Hepatocyte (in vitro differentiated cells): ENCODE measurements around the gene UBA6. TPM values are rescaled to one million over a fixed set of nuclear protein-coding genes. Genes with fewer than 3 reads are reported as not detected.

Experiments
- DNase-seq: peaks from one replicate; pipeline ENCODE4 v3.0.0-alpha.2; 2016; ENCODE audit warnings: low spot score
- H2AFZ ChIP-seq: fragments of 200-600 bp; sonication (generic); 2 replicates; pipeline ENCODE4 v1.6.0; 2016; ENCODE audit warnings: antibody characterized with exemption, mild to moderate bottlenecking
- H3K27ac ChIP-seq: fragments of 200-600 bp; sonication (generic); 2 replicates; pipeline ENCODE4 v1.5.1; 2016; ENCODE audit warnings: mild to moderate bottlenecking
- H3K27me3 ChIP-seq: fragments of 200-600 bp; sonication (generic); 2 replicates; pipeline ENCODE4 v1.6.1; 2016
- H3K36me3 ChIP-seq: fragments of 200-600 bp; sonication (generic); replicated peaks from 2 replicates; pipeline ENCODE4 v1.5.1; 2016; ENCODE audit warnings: low read depth; ENCODE audit not compliant: insufficient read depth
- H3K4me1 ChIP-seq: fragments of 200-600 bp; sonication (generic); 2 replicates; pipeline ENCODE4 v1.5.1; 2016; ENCODE audit warnings: mild to moderate bottlenecking, moderate library complexity; ENCODE audit not compliant: insufficient read depth
- H3K4me2 ChIP-seq: fragments of 200-600 bp; sonication (generic); 2 replicates; pipeline ENCODE4 v1.6.0; 2016
- H3K4me3 ChIP-seq: fragments of 200-600 bp; sonication (generic); 2 replicates; pipeline ENCODE4 v1.5.1; 2016; ENCODE audit warnings: mild to moderate bottlenecking
- H3K79me2 ChIP-seq: fragments of 200-600 bp; sonication (generic); 2 replicates; pipeline ENCODE4 v1.6.0; 2017; ENCODE audit warnings: mild to moderate bottlenecking
- H3K9me2 ChIP-seq: fragments of 200-600 bp; sonication (generic); replicated peaks from 2 replicates; pipeline ENCODE4 v1.6.0; 2017; ENCODE audit warnings: mild to moderate bottlenecking; ENCODE audit not compliant: insufficient read depth
- H3K9me3 ChIP-seq: fragments of 200-600 bp; sonication (generic); 2 replicates; pipeline ENCODE4 v1.5.1; 2016; ENCODE audit warnings: low read depth, mild to moderate bottlenecking
- H4K20me1 ChIP-seq: fragments of 200-600 bp; sonication (generic); 2 replicates; pipeline ENCODE4 v1.6.0; 2016; ENCODE audit warnings: mild to moderate bottlenecking; ENCODE audit not compliant: insufficient read depth, poor library complexity, severe bottlenecking
- CTCF ChIP-seq: fragments of 200-600 bp; sonication (generic); IDR thresholded peaks from 2 replicates; pipeline ENCODE4 v1.5.1; 2016; ENCODE audit warnings: antibody characterized with exemption, mild to moderate bottlenecking; ENCODE audit not compliant: poor library complexity
- EZH2 ChIP-seq: fragments of 200-600 bp; sonication (generic); IDR thresholded peaks from 2 replicates; pipeline ENCODE4 v1.6.1; 2016; ENCODE audit warnings: antibody characterized with exemption, mild to moderate bottlenecking, borderline replicate concordance
- EZH2phosphoT487 ChIP-seq: fragments of 200-600 bp; sonication (generic); IDR thresholded peaks from one replicate; pipeline ENCODE4 v1.6.1; 2018; ENCODE audit warnings: antibody characterized with exemption, mild to moderate bottlenecking, low read depth, moderate library complexity; ENCODE audit not compliant: unreplicated experiment, severe bottlenecking
- WGBS: methylation state at CpG from one replicate; pipeline ENCODE4 v1.1.6; 2016; ENCODE audit warnings: low lambda C conversion rate; ENCODE audit errors: missing lambda C conversion rate; 5-methylcytosine and 5-hydroxymethylcytosine counted together
- polyA plus RNA-seq: library from polyadenylated mRNA; unstranded; fragments of >200 nt; fragmentation: Nextera tagmentation; extraction: Ambion mirVana; gene quantifications from 2 replicates; pipeline ENCODE4 v1.2.1, GENCODE V29; 2016
- total RNA-seq: library from RNA; depleted of rRNA; stranded (reverse); fragments of >200 nt; gene quantifications from 2 replicates; pipeline ENCODE4 v1.2.3, GENCODE V29; 2014

UBA6 gene
- total and polyA plus RNA-seq, 2 experiments from 2014 or later: 15.8 to 123 TPM

- Histone ChIP-seq H2AFZ (no peak overlapping the region), H4K20me1 (no peaks in the 10 kb centered on the region), H3K4me2 (no peak overlapping the region), H3K79me2 (no peaks in the 10 kb centered on the region), H3K36me3 (no peaks in the 10 kb centered on the region), H3K4me3 (no peak overlapping the region), H3K9me2 (no peaks in the 10 kb centered on the region), H3K27me3 (no peaks in the 10 kb centered on the region), H3K4me1 (no peaks in the 10 kb centered on the region), H3K9me3 (no peaks in the 10 kb centered on the region), H3K27ac (no peak overlapping the region)
- TF ChIP-seq CTCF: no peak
- no peak for TF ChIP-seq EZH2phosphoT487
- TF ChIP-seq EZH2: no peak
- DNase-seq: no peak
- WGBS: 100% methylated on average over 2 of the region's 2 CpGs
Observed at GRCh38 chr4:67718848-67719247, 17.9 kb upstream of the UBA6 start.

GRCh38 chr4:67717586-67717985 is 16.6 kb upstream of the UBA6 start:
- no peak overlapping the region for H3K4me2 ChIP-seq
- no peak overlapping the region for H3K27ac ChIP-seq
- H3K9me3 ChIP-seq: no peaks in the 10 kb centered on the region
- H3K27me3 ChIP-seq: no peaks in the 10 kb centered on the region
- no peaks in the 10 kb centered on the region for H3K36me3 ChIP-seq
- WGBS: 98% methylated on average over 2 of the region's 2 CpGs
- H3K9me2 ChIP-seq: no peaks in the 10 kb centered on the region
- TF ChIP-seq EZH2phosphoT487 (no peak), CTCF (no peak), EZH2 (no peak)
- H3K79me2 ChIP-seq: no peaks in the 10 kb centered on the region
- no peaks in the 10 kb centered on the region for H3K4me1 ChIP-seq
- DNase-seq: no peak
- no peak overlapping the region for H3K4me3 ChIP-seq
- no peaks in the 10 kb centered on the region for H4K20me1 ChIP-seq
- H2AFZ ChIP-seq: no peak overlapping the region

DNA sequence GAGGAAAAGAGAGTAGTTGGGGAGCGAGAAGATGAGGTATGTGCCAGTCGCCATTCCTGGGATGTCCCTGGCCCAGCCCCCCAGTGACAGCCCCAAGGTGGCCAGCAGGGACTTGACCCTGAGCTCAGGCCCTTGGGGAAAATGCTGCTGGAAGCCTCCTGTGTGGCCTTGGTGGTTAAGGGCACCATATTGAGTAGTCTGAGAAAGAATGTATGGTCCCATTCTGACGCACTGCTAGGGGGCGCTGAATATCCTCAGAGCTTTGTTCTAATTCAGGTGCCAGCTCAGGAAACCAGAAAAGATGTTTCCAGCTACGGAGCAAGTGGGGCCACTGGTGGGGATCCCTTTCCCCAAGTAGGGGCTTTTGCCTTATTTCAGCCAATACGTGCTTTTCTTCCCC is 14.0 kb upstream of the UBA6 start:
- Histone ChIP-seq H3K79me2 (peaks cover 7% of the 10 kb centered on the region), H3K4me3 (no peak overlapping the region)
- WGBS: 90% methylated on average over 6 of the region's 6 CpGs

More for the DNA sequence above, 14.0 kb upstream of the UBA6 start:
- H3K9me2 ChIP-seq: no peaks in the 10 kb centered on the region
- H2AFZ ChIP-seq: no peak overlapping the region
- H3K4me2 ChIP-seq: no peak overlapping the region
- no peaks in the 10 kb centered on the region for H3K36me3 ChIP-seq
- H3K27ac ChIP-seq: no peak overlapping the region
- H3K9me3 ChIP-seq: no peaks in the 10 kb centered on the region
- DNase-seq: no peak
- TF ChIP-seq EZH2phosphoT487: no peak
- TF ChIP-seq CTCF: no peak
- no peak for TF ChIP-seq EZH2
- no peaks in the 10 kb centered on the region for H3K27me3 ChIP-seq
- no peaks in the 10 kb centered on the region for H3K4me1 ChIP-seq
- no peaks in the 10 kb centered on the region for H4K20me1 ChIP-seq
